Eye (tissue), 1 donor: ENCODE measurements around the gene CARMIL1.

Source experiments
- DNase-seq: peaks from one replicate; pipeline ENCODE4 v3.0.0-alpha.2; 2015

CARMIL1 gene

GRCh38 chr6:25337431-25337830, 58.3 kb downstream of the CARMIL1 start:
- no peak for DNase-seq

- DNase-seq, result no peak
Observed at GRCh38 chr6:25340431-25341202, 61.4 kb downstream of the CARMIL1 start.

GRCh38 chr6:25341203-25341552, 62.0 kb downstream of the CARMIL1 start:
- no peak for DNase-seq

- DNase-seq, result no peak
Observed at GRCh38 chr6:25341923-25342619, 62.9 kb downstream of the CARMIL1 start.

GRCh38 chr6:25342802-25343201, 63.6 kb downstream of the CARMIL1 start:
- peak; percentile 30 for DNase-seq

GRCh38 chr6:25343984-25344383, 64.8 kb downstream of the CARMIL1 start:
- no peak for DNase-seq

- DNase-seq, result no peak
Observed at GRCh38 chr6:25344827-25345226, 65.7 kb downstream of the CARMIL1 start.

GRCh38 chr6:25346064-25346463, 66.9 kb downstream of the CARMIL1 start:
- DNase-seq, result no peak

GRCh38 chr6:25350573-25350972, 71.4 kb downstream of the CARMIL1 start:
- no peak for DNase-seq

- DNase-seq, result no peak
Observed at GRCh38 chr6:25351485-25351884, 72.3 kb downstream of the CARMIL1 start.

GRCh38 chr6:25352285-25352684, 73.1 kb downstream of the CARMIL1 start:
- no peak for DNase-seq

- DNase-seq, result peak; percentile 56
Observed at GRCh38 chr6:25354078-25354932, 75.1 kb downstream of the CARMIL1 start.

- DNase-seq, result peak; percentile 41
Observed at GRCh38 chr6:25359191-25359861, 80.2 kb downstream of the CARMIL1 start.

- DNase-seq, result peak; percentile 24
Observed at GRCh38 chr6:25359891-25360290, 80.7 kb downstream of the CARMIL1 start.

- no peak for DNase-seq
Observed at GRCh38 chr6:25360621-25361020, 81.4 kb downstream of the CARMIL1 start.

GRCh38 chr6:25363427-25363826, 84.3 kb downstream of the CARMIL1 start:
- no peak for DNase-seq

- no peak for DNase-seq
Observed at GRCh38 chr6:25365154-25365553, 86.0 kb downstream of the CARMIL1 start.

- no peak for DNase-seq
Observed at GRCh38 chr6:25366903-25367545, 87.8 kb downstream of the CARMIL1 start.

GRCh38 chr6:25369036-25369432, 89.9 kb downstream of the CARMIL1 start:
- peak; percentile 24 for DNase-seq

- peak; percentile 32 for DNase-seq
Observed at GRCh38 chr6:25369433-25370177, 90.4 kb downstream of the CARMIL1 start.

- no peak for DNase-seq
Observed at GRCh38 chr6:25370178-25371036, 91.2 kb downstream of the CARMIL1 start.
